OCI-LY7 (cell line): Measurements from ENCODE around the gene GEMIN7.

Experiments
- CTCF ChIP-seq: fragments of 200-600 bp; sonication (generic); conservative IDR thresholded peaks from 2 replicates; pipeline ENCODE4 v1.5.1; 2014; ENCODE audit warnings: mild to moderate bottlenecking, antibody characterized with exemption, low read length, moderate library complexity, mixed read lengths
- EZH2phosphoT487 ChIP-seq: fragments of 200-600 bp; sonication (generic); IDR thresholded peaks from 2 replicates; pipeline ENCODE4 v1.6.1; 2018; ENCODE audit warnings: low read depth, borderline replicate concordance, mild to moderate bottlenecking, mixed run types, antibody characterized with exemption, low read length, moderate library complexity, mixed read lengths

- TF ChIP-seq CTCF (no peak), EZH2phosphoT487 (no peak)
Observed at GRCh38 chr19:45049073-45049736, 29.9 kb upstream of the GEMIN7 start.
